GM12878 (cell line): Measurements from ENCODE around the gene MRAS. TPM values are rescaled to one million over a fixed set of nuclear protein-coding genes. Genes with fewer than 3 reads are reported as not detected.

Experiments used
- ATAC-seq: fragments of 200-7000 bp; cut with Tn5 transposase; 3 replicates; pipeline ENCODE4 v1.9.1; 2020; ENCODE audit warnings: mild to moderate bottlenecking, moderate library complexity
- BruUV-seq: library from RNA; stranded (reverse); fragments of 400-500 nt; replicated peaks from 2 replicates; lab custom pipeline; 2021; lab: Mats Ljungman, UMichigan
- CTCF ChIA-PET: fragments of 300-600 bp; sonication (Branson Sonifier 250); formaldehyde crosslinking; extraction: SDS; loops from one replicate; lab custom pipeline; 2021; ENCODE audit warnings: inconsistent platforms; lab: Yijun Ruan, JAX
- POLR2A ChIA-PET: fragments of 350-600 bp; formaldehyde crosslinking; extraction: SDS; loops from one replicate; lab custom pipeline; 2021; ENCODE audit warnings: inconsistent platforms; lab: Charles Lee
- RAD21 ChIA-PET: fragments of 300-600 bp; sonication (Branson Sonifier 250); formaldehyde crosslinking; loops from one replicate; lab custom pipeline; 2023; ENCODE audit warnings: antibody characterized with exemption; ENCODE audit not compliant: unreplicated experiment; lab: Charles Lee
- SMC1A ChIA-PET: fragments of 300-600 bp; sonication (Branson Sonifier 250); formaldehyde crosslinking; loops from one replicate; lab custom pipeline; 2023; ENCODE audit not compliant: unreplicated experiment, uncharacterized antibody; lab: Charles Lee
- DNase-seq: peaks from one replicate; pipeline ENCODE4 v3.0.0-alpha.2; 2011; ENCODE audit warnings: low read depth, low spot score
- FAIRE-seq: peaks from 3 replicates; lab custom pipeline; 2011; peaks lifted over from hg19 to GRCh38; lab: Jason Lieb, UNC
- H2AFZ ChIP-seq: 2 replicates; pipeline ENCODE4 v1.6.0; 2011; ENCODE audit warnings: low read depth, low read length, control low read depth; ENCODE audit not compliant: control insufficient read depth
- H3K27ac ChIP-seq: 2 replicates; pipeline ENCODE4 v1.5.1; 2011; ENCODE audit warnings: control low read depth; ENCODE audit not compliant: control insufficient read depth, insufficient read depth
- H3K27me3 ChIP-seq, 2 experiments: replicated peaks in 1 of 2; 2 replicates each; pipeline versions ENCODE4 v1.6.0 to v1.6.1; 2011; ENCODE audit warnings: low read length in 1 of 2; ENCODE audit not compliant: control insufficient read depth in 2 of 2, insufficient read depth in 2 of 2
- H3K36me3 ChIP-seq, 2 experiments: 2 replicates each; pipeline ENCODE4 v1.5.1; 2011; ENCODE audit warnings: low read length in 1 of 2; ENCODE audit not compliant: control insufficient read depth in 2 of 2, insufficient read depth in 2 of 2
- H3K4me1 ChIP-seq: 2 replicates; pipeline ENCODE4 v1.6.1; 2011; ENCODE audit warnings: mild to moderate bottlenecking, low read length, moderate library complexity, mixed read lengths; ENCODE audit not compliant: control insufficient read depth, insufficient read depth
- H3K4me2 ChIP-seq: 2 replicates; pipeline ENCODE4 v1.6.0; 2011; ENCODE audit warnings: control low read depth; ENCODE audit not compliant: control insufficient read depth, insufficient read depth
- H3K4me3 ChIP-seq: fragments of 200-600 bp; sonication (generic); 2 replicates; pipeline ENCODE4 v1.5.1; 2016
- H3K79me2 ChIP-seq: 2 replicates; pipeline ENCODE4 v1.6.0; 2011; ENCODE audit warnings: low read length; ENCODE audit not compliant: control insufficient read depth, insufficient read depth
- H3K9ac ChIP-seq: 2 replicates; pipeline ENCODE4 v1.8.0; 2011; ENCODE audit warnings: low read length, control low read depth, mixed read lengths; ENCODE audit not compliant: control insufficient read depth, insufficient read depth
- H3K9me3 ChIP-seq: replicated peaks from 3 replicates; pipeline ENCODE4 v1.5.1; 2011; ENCODE audit warnings: mild to moderate bottlenecking, low read length; ENCODE audit not compliant: control insufficient read depth, insufficient read depth
- H4K20me1 ChIP-seq: 2 replicates; pipeline ENCODE4 v1.6.0; 2011; ENCODE audit not compliant: control insufficient read depth, insufficient read depth
- CBX5 ChIP-seq: sonication (generic); IDR thresholded peaks from 2 replicates; pipeline ENCODE4 v1.6.1; 2016; ENCODE audit warnings: low read depth, moderate library complexity, mild to moderate bottlenecking, inconsistent platforms
- DPF2 ChIP-seq: fragments of 450-650 bp; IDR thresholded peaks from 2 replicates; pipeline ENCODE4 v1.6.1; 2017; ENCODE audit warnings: mild to moderate bottlenecking
- EP300 ChIP-seq, 2 experiments: fragments of 150-350 bp in 1 of 2; IDR thresholded peaks; 2 replicates each; pipeline ENCODE4 v1.6.1; 2011 to 2012; ENCODE audit warnings: low read depth in 2 of 2, low read length in 2 of 2, borderline replicate concordance in 1 of 2, improper control_type of control experiment in 1 of 2, inconsistent platforms in 1 of 2; ENCODE audit not compliant: control insufficient read depth in 1 of 2
- ESRRA ChIP-seq: IDR thresholded peaks from 2 replicates; pipeline ENCODE4 v1.6.1; 2012; ENCODE audit warnings: mild to moderate bottlenecking, low read length, improper control_type of control experiment
- NFYA ChIP-seq: IDR thresholded peaks from 2 replicates; pipeline ENCODE4 v1.6.1; 2011; ENCODE audit warnings: low read depth, mild to moderate bottlenecking, low read length, improper control_type of control experiment, borderline replicate concordance
- NRF1 ChIP-seq: conservative IDR thresholded peaks from 2 replicates; pipeline ENCODE4 v1.6.1; 2011; ENCODE audit warnings: mild to moderate bottlenecking, low read depth, low read length, improper control_type of control experiment
- PML ChIP-seq: IDR thresholded peaks from 2 replicates; pipeline ENCODE4 v1.6.1; 2012; ENCODE audit warnings: low read length, inconsistent platforms
- RBBP5 ChIP-seq: fragments of 200-600 bp; sonication (generic); conservative IDR thresholded peaks from 2 replicates; pipeline ENCODE4 v1.6.1; 2016
- SRF ChIP-seq, 2 experiments: IDR thresholded peaks; 2 replicates each; pipeline ENCODE4 v1.6.1; 2011; ENCODE audit warnings: low read depth in 2 of 2, low read length in 2 of 2, mild to moderate bottlenecking in 1 of 2, moderate library complexity in 1 of 2
- TAF1 ChIP-seq: IDR thresholded peaks from 2 replicates; pipeline ENCODE4 v1.6.1; 2011; ENCODE audit warnings: mild to moderate bottlenecking, low read depth, low read length, borderline replicate concordance
- TARDBP ChIP-seq: IDR thresholded peaks from 2 replicates; pipeline ENCODE4 v1.6.1; 2016; ENCODE audit warnings: borderline replicate concordance
- WGBS: methylation state at CpG from one replicate; pipeline ENCODE4 v1.1.6; 2016; ENCODE audit warnings: low lambda C conversion rate; ENCODE audit not compliant: insufficient replicate concordance, insufficient coverage; ENCODE audit errors: missing lambda C conversion rate; 5-methylcytosine and 5-hydroxymethylcytosine counted together
- in situ Hi-C: fragments of 300-500 bp; cut with MboI; formaldehyde crosslinking; loops from 9 replicates; pipeline ENCODE4 v1.14.3; 2018; ENCODE audit warnings: mixed read lengths
- intact Hi-C: fragments of 100-400 bp; cut with micrococcal nuclease; formaldehyde crosslinking; loops from one replicate; pipeline ENCODE4 v1.14.2; 2022; ENCODE audit not compliant: unreplicated experiment
- polyA plus RNA-seq, 11 experiments: library from polyadenylated mRNA; depleted of rRNA in 4 of 11; unstranded in 6 of 11; stranded (reverse) in 5 of 11; fragments of >200 nt; fragmentation: Nextera tagmentation in 4 of 11; fragmentation: Illumina TruSeq in 1 of 11; extraction: Ambion mirVana in 4 of 11; extraction: Trizol in 1 of 11; gene quantifications; 1 replicate in 1 of 11; 2 replicates in 10 of 11; pipeline versions ENCODE4 v1.2.1 to v1.2.3, GENCODE V29; 2011 to 2016; ENCODE audit warnings: inconsistent platforms in 2 of 11, missing spikeins in 2 of 11, low read depth in 1 of 11
- total RNA-seq, 4 experiments: library from RNA; depleted of rRNA in 3 of 4; stranded (reverse); fragments of >200 nt in 3 of 4; fragmentation: Illumina TruSeq in 1 of 4; extraction: Trizol in 1 of 4; gene quantifications; 2 replicates each; pipeline versions ENCODE4 v1.2.1 to v1.2.3, GENCODE V29; 2013 to 2021
- TF ChIP-seq, protein P1 (sequence below): IDR thresholded peaks from 2 replicates; pipeline ENCODE4 v1.6.1; 2012; ENCODE audit warnings: improper control_type of control experiment, low read depth, low read length; ENCODE audit not compliant: insufficient replicate concordance
- TF ChIP-seq, protein P2 (sequence below): fragments of 450-650 bp; IDR thresholded peaks from 2 replicates; pipeline ENCODE4 v1.6.1; 2016; ENCODE audit warnings: mild to moderate bottlenecking
- TF ChIP-seq, protein P3 (sequence below): IDR thresholded peaks from 2 replicates; pipeline ENCODE4 v1.6.1; 2012; ENCODE audit warnings: low read depth, low read length, improper control_type of control experiment

Gene MRAS
- total and polyA plus RNA-seq, 10 of the 15 experiments (the other 5 are each of a cell fraction or from before 2014, with no cell fraction given) = 0.01 to 0.44 (median 0.17) TPM; not detected in 6

DNA sequence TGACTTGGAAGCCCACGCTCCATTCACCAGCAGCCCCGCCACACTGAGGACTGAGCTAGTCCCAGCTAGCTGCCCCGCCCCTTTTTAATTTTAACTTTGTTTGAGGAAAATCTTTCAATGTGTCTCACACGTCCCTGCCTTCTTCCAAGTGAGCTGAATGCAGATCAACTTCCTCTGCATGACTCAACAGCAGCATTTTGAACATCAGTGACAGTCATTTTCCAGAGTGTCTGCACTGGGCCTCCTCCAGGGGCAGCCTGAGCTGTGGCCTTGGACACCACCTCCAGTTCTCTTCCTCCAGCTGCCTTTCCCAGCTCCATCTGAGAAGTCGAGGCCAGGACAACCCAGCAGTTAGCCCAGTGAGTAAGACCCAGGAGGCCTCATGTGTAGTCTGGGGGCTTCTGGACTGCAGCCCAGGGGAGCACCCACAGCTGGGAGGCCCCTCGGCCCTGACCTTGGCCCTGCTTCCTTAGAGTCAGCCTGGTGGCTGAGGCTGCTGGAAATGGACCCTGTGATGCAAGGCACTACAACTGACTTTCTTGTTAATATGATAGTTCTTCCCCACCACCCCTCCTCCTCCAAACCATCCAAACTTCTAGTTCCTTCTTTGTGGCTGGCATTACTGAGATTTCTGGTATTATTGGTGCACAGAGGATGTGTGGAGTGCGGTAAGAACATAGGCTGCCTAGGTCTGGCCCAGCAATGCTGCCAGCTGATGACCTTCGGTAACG lies 64.6 kb downstream of the MRAS start:
- intact Hi-C loops (loop anchor here (5.0 to 10.0 kb wide), 2 partner anchors 81 to 228 kb away; partner anchors contain the start of gene ARMC8), in situ Hi-C loops (no loop called here)
- Histone ChIP-seq H3K9me3 (no peaks in the 10 kb centered on the region), H3K4me2 (no peak overlapping the region), H2AFZ (no peak overlapping the region), H3K4me1 (peaks cover 5% of the 10 kb centered on the region), H3K27me3 (peaks cover 2 to 3% of the 10 kb centered on the region in 2 experiments; a peak in 1 of 4 replicates), H3K9ac (no peak overlapping the region), H3K27ac (no peak overlapping the region), H3K4me3 (no peak overlapping the region), H3K36me3 (no peaks in the 10 kb centered on the region), H3K79me2 (no peaks in the 10 kb centered on the region), H4K20me1 (no peaks in the 10 kb centered on the region)
- SMC1A ChIA-PET = interaction anchor here (1.5 kb wide), 1 partner anchor 16 kb away, joined by 5 read pairs; no protein-coding TSS in a partner anchor
- FAIRE-seq (no peak), ATAC-seq (no peak), DNase-seq (no peak)
- POLR2A ChIA-PET = no interaction called here
- 12% methylated on average over 9 of the region's 9 CpGs for WGBS
- no TSS peak for BruUV-seq
- CTCF ChIA-PET = interaction anchor here (0.7 to 1.6 kb wide), 3 partner anchors 10 to 540 kb away, joined by 3 to 5 read pairs (median 4); no protein-coding TSS in a partner anchor
- RAD21 ChIA-PET = no interaction called here
- no peak for TF ChIP-seq EP300 (IDR thresholded peaks at IDR 0.05; ENCODE audit: borderline replicate concordance in 1 of 2, control insufficient read depth in 1 of 2, low read depth in 2 of 2, low read length in 2 of 2)
- TF ChIP-seq CBX5 = no peak
- no peak for TF ChIP-seq SRF (IDR thresholded peaks at IDR 0.05; ENCODE audit: low read depth in 2 of 2, low read length in 2 of 2)
- TF ChIP-seq, protein P1, sequence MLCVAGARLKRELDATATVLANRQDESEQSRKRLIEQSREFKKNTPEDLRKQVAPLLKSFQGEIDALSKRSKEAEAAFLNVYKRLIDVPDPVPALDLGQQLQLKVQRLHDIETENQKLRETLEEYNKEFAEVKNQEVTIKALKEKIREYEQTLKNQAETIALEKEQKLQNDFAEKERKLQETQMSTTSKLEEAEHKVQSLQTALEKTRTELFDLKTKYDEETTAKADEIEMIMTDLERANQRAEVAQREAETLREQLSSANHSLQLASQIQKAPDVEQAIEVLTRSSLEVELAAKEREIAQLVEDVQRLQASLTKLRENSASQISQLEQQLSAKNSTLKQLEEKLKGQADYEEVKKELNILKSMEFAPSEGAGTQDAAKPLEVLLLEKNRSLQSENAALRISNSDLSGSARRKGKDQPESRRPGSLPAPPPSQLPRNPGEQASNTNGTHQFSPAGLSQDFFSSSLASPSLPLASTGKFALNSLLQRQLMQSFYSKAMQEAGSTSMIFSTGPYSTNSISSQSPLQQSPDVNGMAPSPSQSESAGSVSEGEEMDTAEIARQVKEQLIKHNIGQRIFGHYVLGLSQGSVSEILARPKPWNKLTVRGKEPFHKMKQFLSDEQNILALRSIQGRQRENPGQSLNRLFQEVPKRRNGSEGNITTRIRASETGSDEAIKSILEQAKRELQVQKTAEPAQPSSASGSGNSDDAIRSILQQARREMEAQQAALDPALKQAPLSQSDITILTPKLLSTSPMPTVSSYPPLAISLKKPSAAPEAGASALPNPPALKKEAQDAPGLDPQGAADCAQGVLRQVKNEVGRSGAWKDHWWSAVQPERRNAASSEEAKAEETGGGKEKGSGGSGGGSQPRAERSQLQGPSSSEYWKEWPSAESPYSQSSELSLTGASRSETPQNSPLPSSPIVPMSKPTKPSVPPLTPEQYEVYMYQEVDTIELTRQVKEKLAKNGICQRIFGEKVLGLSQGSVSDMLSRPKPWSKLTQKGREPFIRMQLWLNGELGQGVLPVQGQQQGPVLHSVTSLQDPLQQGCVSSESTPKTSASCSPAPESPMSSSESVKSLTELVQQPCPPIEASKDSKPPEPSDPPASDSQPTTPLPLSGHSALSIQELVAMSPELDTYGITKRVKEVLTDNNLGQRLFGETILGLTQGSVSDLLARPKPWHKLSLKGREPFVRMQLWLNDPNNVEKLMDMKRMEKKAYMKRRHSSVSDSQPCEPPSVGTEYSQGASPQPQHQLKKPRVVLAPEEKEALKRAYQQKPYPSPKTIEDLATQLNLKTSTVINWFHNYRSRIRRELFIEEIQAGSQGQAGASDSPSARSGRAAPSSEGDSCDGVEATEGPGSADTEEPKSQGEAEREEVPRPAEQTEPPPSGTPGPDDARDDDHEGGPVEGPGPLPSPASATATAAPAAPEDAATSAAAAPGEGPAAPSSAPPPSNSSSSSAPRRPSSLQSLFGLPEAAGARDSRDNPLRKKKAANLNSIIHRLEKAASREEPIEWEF = no peak
- no peak for TF ChIP-seq NFYA
- TF ChIP-seq, protein P2, sequence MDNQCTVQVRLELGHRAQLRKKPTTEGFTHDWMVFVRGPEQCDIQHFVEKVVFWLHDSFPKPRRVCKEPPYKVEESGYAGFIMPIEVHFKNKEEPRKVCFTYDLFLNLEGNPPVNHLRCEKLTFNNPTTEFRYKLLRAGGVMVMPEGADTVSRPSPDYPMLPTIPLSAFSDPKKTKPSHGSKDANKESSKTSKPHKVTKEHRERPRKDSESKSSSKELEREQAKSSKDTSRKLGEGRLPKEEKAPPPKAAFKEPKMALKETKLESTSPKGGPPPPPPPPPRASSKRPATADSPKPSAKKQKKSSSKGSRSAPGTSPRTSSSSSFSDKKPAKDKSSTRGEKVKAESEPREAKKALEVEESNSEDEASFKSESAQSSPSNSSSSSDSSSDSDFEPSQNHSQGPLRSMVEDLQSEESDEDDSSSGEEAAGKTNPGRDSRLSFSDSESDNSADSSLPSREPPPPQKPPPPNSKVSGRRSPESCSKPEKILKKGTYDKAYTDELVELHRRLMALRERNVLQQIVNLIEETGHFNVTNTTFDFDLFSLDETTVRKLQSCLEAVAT = no peak
- no peak for TF ChIP-seq DPF2
- no peak for TF ChIP-seq ESRRA
- TF ChIP-seq PML = no peak
- no peak for TF ChIP-seq NRF1
- no peak for TF ChIP-seq TAF1
- TF ChIP-seq, protein P3, sequence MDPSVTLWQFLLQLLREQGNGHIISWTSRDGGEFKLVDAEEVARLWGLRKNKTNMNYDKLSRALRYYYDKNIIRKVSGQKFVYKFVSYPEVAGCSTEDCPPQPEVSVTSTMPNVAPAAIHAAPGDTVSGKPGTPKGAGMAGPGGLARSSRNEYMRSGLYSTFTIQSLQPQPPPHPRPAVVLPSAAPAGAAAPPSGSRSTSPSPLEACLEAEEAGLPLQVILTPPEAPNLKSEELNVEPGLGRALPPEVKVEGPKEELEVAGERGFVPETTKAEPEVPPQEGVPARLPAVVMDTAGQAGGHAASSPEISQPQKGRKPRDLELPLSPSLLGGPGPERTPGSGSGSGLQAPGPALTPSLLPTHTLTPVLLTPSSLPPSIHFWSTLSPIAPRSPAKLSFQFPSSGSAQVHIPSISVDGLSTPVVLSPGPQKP = no peak
- no peak for TF ChIP-seq TARDBP
- TF ChIP-seq RBBP5 = no peak
